Endothelial cell of umbilical vein (primary cell): Measurements from ENCODE around the gene CDC42SE2. TPM values are rescaled to one million over a fixed set of nuclear protein-coding genes. Genes with fewer than 3 reads are reported as not detected.

ENCODE experiments used
- BruUV-seq: library from RNA; stranded (reverse); fragments of 400-500 nt; replicated peaks from 2 replicates; lab custom pipeline; 2021; lab: Mats Ljungman, UMichigan
- CTCF ChIA-PET: fragments of 300-600, 350-600 bp; sonication (Branson Sonifier 250); formaldehyde crosslinking; loops from one replicate; lab custom pipeline; 2021; ENCODE audit warnings: antibody characterized with exemption, inconsistent platforms; lab: Charles Lee
- POLR2A ChIA-PET: fragments of 300-600, 350-600 bp; sonication (Branson Sonifier 250); formaldehyde crosslinking; loops from one replicate; lab custom pipeline; 2021; ENCODE audit warnings: antibody characterized with exemption, inconsistent platforms; lab: Charles Lee
- DNase-seq: peaks from one replicate; pipeline ENCODE4 v3.0.0-alpha.2; 2011; ENCODE audit warnings: low read depth, low spot score
- FAIRE-seq: peaks from 2 replicates; lab custom pipeline; 2011; peaks lifted over from hg19 to GRCh38; lab: Jason Lieb, UNC
- H2AFZ ChIP-seq: 2 replicates; pipeline ENCODE4 v1.6.0; 2012; ENCODE audit warnings: low read depth, low read length, control low read depth, inconsistent platforms
- H3K27ac ChIP-seq: 2 replicates; pipeline ENCODE4 v1.5.1; 2011; ENCODE audit warnings: low read depth, mild to moderate bottlenecking, control low read depth, low read length, moderate library complexity; ENCODE audit not compliant: insufficient read depth
- H3K27me3 ChIP-seq, 2 experiments: 2 replicates each; pipeline versions ENCODE4 v1.6.0 to v1.6.1; 2011; ENCODE audit warnings: low read length in 2 of 2, mixed read lengths in 1 of 2; ENCODE audit not compliant: control insufficient read depth in 2 of 2, insufficient read depth in 2 of 2
- H3K36me3 ChIP-seq, 2 experiments: 2 replicates in 1 of 2; 3 replicates in 1 of 2; pipeline ENCODE4 v1.5.1; 2011; ENCODE audit warnings: low read length in 2 of 2, mild to moderate bottlenecking in 1 of 2, moderate library complexity in 1 of 2; ENCODE audit not compliant: control insufficient read depth in 2 of 2, insufficient read depth in 2 of 2; ENCODE audit errors: extremely low read depth in 1 of 2
- H3K4me1 ChIP-seq: 3 replicates; pipeline ENCODE4 v1.5.1; 2011; ENCODE audit warnings: mild to moderate bottlenecking, low read length; ENCODE audit not compliant: control insufficient read depth, insufficient read depth; ENCODE audit errors: extremely low read depth
- H3K4me2 ChIP-seq: 2 replicates; pipeline ENCODE4 v1.6.1; 2011; ENCODE audit warnings: low read length, control low read depth, mixed read lengths; ENCODE audit not compliant: insufficient read depth
- H3K4me3 ChIP-seq, 3 experiments: fragments of 200-600 bp in 1 of 3; sonication (generic), shearing (Covaris generic) in 1 of 3; replicated peaks in 1 of 3; 2 replicates each; pipeline ENCODE4 v1.5.1; 2011 to 2016; ENCODE audit warnings: control low read depth in 3 of 3, low read length in 3 of 3, mild to moderate bottlenecking in 2 of 3, inconsistent platforms in 1 of 3, low read depth in 1 of 3, moderate library complexity in 1 of 3; ENCODE audit not compliant: insufficient read depth in 1 of 3
- H3K79me2 ChIP-seq: 2 replicates; pipeline ENCODE4 v1.6.0; 2012; ENCODE audit warnings: low read length, inconsistent platforms; ENCODE audit not compliant: control insufficient read depth, insufficient read depth
- H3K9ac ChIP-seq: replicated peaks from 2 replicates; pipeline ENCODE3; 2011; ENCODE audit warnings: low read length, control low read depth; ENCODE audit not compliant: insufficient read depth; ENCODE audit errors: extremely low read depth
- H3K9me1 ChIP-seq: replicated peaks from 3 replicates; pipeline ENCODE4 v1.6.0; 2011; ENCODE audit warnings: mild to moderate bottlenecking, low read length; ENCODE audit not compliant: control insufficient read depth, insufficient read depth; ENCODE audit errors: extremely low read depth
- H3K9me3 ChIP-seq: replicated peaks from 2 replicates; pipeline ENCODE4 v1.5.1; 2012; ENCODE audit warnings: low read length, inconsistent platforms; ENCODE audit not compliant: control insufficient read depth, insufficient read depth
- H4K20me1 ChIP-seq: replicated peaks from 2 replicates; pipeline ENCODE3; 2011; ENCODE audit warnings: mild to moderate bottlenecking, low read length; ENCODE audit not compliant: control insufficient read depth, insufficient read depth; ENCODE audit errors: extremely low read depth
- CTCF ChIP-seq, 2 donors: IDR thresholded peaks; 1 replicate in 1 of 2; 2 replicates in 1 of 2; pipeline ENCODE4 v1.5.1; 2011; ENCODE audit warnings: low read length in 2 of 2, mild to moderate bottlenecking in 2 of 2, moderate library complexity in 2 of 2, control low read depth in 1 of 2, inconsistent platforms in 1 of 2, low read depth in 1 of 2; ENCODE audit not compliant: insufficient read depth in 1 of 2; ENCODE audit errors: extremely low read depth in 1 of 2
- EZH2 ChIP-seq: IDR thresholded peaks from 2 replicates; pipeline ENCODE4 v1.6.1; 2012; ENCODE audit warnings: borderline replicate concordance, low read depth, mild to moderate bottlenecking, moderate library complexity, low read length, inconsistent platforms; ENCODE audit not compliant: severe bottlenecking
- FOS ChIP-seq: IDR thresholded peaks from 2 replicates; pipeline ENCODE4 v1.6.1; 2011; ENCODE audit warnings: mild to moderate bottlenecking, low read length, moderate library complexity, borderline replicate concordance; ENCODE audit not compliant: insufficient read depth
- GATA2 ChIP-seq: IDR thresholded peaks from 2 replicates; pipeline ENCODE4 v1.7.0; 2011; ENCODE audit warnings: low read depth, mild to moderate bottlenecking, moderate library complexity, mixed read lengths, low read length; ENCODE audit not compliant: insufficient read length, insufficient read depth
- JUN ChIP-seq: IDR thresholded peaks from 2 replicates; pipeline ENCODE4 v1.6.1; 2011; ENCODE audit warnings: borderline replicate concordance, low read depth; ENCODE audit not compliant: insufficient read length, insufficient read depth
- MAX ChIP-seq: IDR thresholded peaks from 2 replicates; pipeline ENCODE4 v1.6.1; 2011; ENCODE audit not compliant: insufficient read depth, insufficient read length
- MYC ChIP-seq: IDR thresholded peaks from one replicate; pipeline ENCODE4 v1.6.1; 2011; ENCODE audit warnings: mild to moderate bottlenecking, low read depth, low read length
- POLR2A ChIP-seq: IDR thresholded peaks from 2 replicates; pipeline ENCODE4 v1.6.1; 2012; ENCODE audit warnings: low read depth, mild to moderate bottlenecking, control low read depth, low read length
- POLR2AphosphoS5 ChIP-seq: IDR thresholded peaks from 2 replicates; pipeline ENCODE4 v1.6.1; 2012; ENCODE audit warnings: low read depth, mild to moderate bottlenecking, control low read depth, low read length, moderate library complexity; ENCODE audit not compliant: insufficient read depth
- dilution Hi-C: fragments of 300-500 bp; cut with MboI; formaldehyde crosslinking; loops from one replicate; pipeline ENCODE4 v1.15.0; 2019; ENCODE audit warnings: low sequenced_read_pairs; ENCODE audit not compliant: extremely low pct_ligation_motif_present
- intact Hi-C: fragments of 100-400 bp; cut with micrococcal nuclease; formaldehyde crosslinking; loops from one replicate; pipeline ENCODE4 v1.10.0; 2022
- polyA plus RNA-seq, 4 experiments: library from polyadenylated mRNA; depleted of rRNA in 3 of 4; stranded (reverse) in 3 of 4; unstranded in 1 of 4; fragments of >200 nt; gene quantifications; 2 replicates each; pipeline versions ENCODE4 v1.2.1 to v1.2.3, GENCODE V29; 2011 to 2012; ENCODE audit warnings: missing spikeins in 1 of 4
- total RNA-seq: library from RNA; stranded (reverse); gene quantifications from 2 replicates; pipeline ENCODE4 v1.2.3, GENCODE V29; 2021

Gene CDC42SE2
- total and polyA plus RNA-seq, 2 donors (not counting 3 experiments of a cell fraction or from before 2014, with no cell fraction given) = 14.7 to 21.9 TPM

- ChIA-PET POLR2A (no interaction called here), CTCF (no interaction called here)
- H2AFZ ChIP-seq = no peak overlapping the region
- H3K4me2 ChIP-seq = no peak overlapping the region
- H3K9ac ChIP-seq = no peak overlapping the region
- H3K79me2 ChIP-seq = peaks cover 39% of the 10 kb centered on the region
- no peaks in the 10 kb centered on the region for H3K27me3 ChIP-seq
- no peak for DNase-seq
- peaks cover 2% of the 10 kb centered on the region for H4K20me1 ChIP-seq
- H3K9me3 ChIP-seq = no peaks in the 10 kb centered on the region
- TF ChIP-seq CTCF (IDR thresholded peaks at IDR 0.05; ENCODE audit: extremely low read depth in 1 of 2, insufficient read depth in 1 of 2, low read depth in 1 of 2, low read length in 2 of 2) (no peak), MYC (no peak), JUN (no peak), MAX (no peak), POLR2AphosphoS5 (no peak), EZH2 (no peak), FOS (no peak), GATA2 (no peak), POLR2A (no peak)
- no peaks in the 10 kb centered on the region for H3K4me1 ChIP-seq
- H3K36me3 ChIP-seq = no peaks in the 10 kb centered on the region
- no peak for FAIRE-seq
- H3K9me1 ChIP-seq = no peaks in the 10 kb centered on the region
- dilution Hi-C loops (no loop called here), intact Hi-C loops (no loop called here)
- no peak overlapping the region for H3K27ac ChIP-seq
- H3K4me3 ChIP-seq = no peak overlapping the region
- no TSS peak for BruUV-seq
Measured at GRCh38 chr5:131296213-131296672, 32.4 kb downstream of the CDC42SE2 start.
